ENCODE results near the gene CPLANE2. TPM values are rescaled to one million over a fixed set of nuclear protein-coding genes. Genes with fewer than 3 reads are reported as not detected.

CPLANE2 gene
- total and polyA plus RNA-seq, 2 of the 4 experiments (the other 2 are of a cell fraction) = 3.2 to 5.8 TPM

DNA sequence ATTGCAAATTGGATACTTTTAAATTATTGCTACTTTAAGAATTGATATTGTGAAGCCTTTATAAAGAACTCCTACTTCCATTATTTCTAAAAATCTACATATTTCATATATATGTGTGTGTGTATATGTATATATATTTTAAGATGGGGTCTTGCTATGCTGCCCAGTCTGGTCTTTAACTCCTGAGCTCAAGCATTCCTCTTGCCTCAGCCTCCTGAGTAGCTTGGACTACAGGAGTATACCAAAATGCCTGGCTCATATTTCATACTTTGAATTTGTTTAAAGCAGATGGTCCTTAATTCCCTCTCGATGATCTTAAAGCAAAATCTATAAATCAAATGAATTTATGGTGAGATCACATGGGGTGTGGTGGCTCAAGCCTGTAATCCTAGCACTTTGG is 25.1 kb upstream of the CPLANE2 start:
- H4K20me1 ChIP-seq (ENCODE audit: insufficient read depth, low read length) = peaks cover 12% of the 10 kb centered on the region; the same call in 1 of the 2 replicates
- ChIA-PET POLR2A (ENCODE audit: unreplicated experiment) (no interaction called here), CTCF (no interaction called here)
- H2BK5ac ChIP-seq (ENCODE audit: low read depth, low read length, poor library complexity, severe bottlenecking) = peak overlapping the region; percentile 96
- H3K4me2 ChIP-seq (ENCODE audit: low read depth, low read length) = no peak overlapping the region
- 0 out of 2 replicates have a peak, but pooled peaks cover 1% of the 10 kb centered on the region for H3K36me3 ChIP-seq (ENCODE audit: control insufficient read depth, insufficient read depth, low read length)
- no peak overlapping the region for H3K14ac ChIP-seq (replicated peaks; ENCODE audit: low read depth, low read length)
- no peaks in the 10 kb centered on the region for H3K9me3 ChIP-seq (ENCODE audit: control insufficient read depth, insufficient read depth, low read length)
- dilution Hi-C loops (cut with HindIII; ENCODE audit: low sequenced_read_pairs, unreplicated experiment) = no loop called here
- no peak overlapping the region for H2AK9ac ChIP-seq (replicated peaks; ENCODE audit: low read depth, low read length, poor library complexity)
- H3K23ac ChIP-seq (ENCODE audit: low read depth, low read length) = no peak overlapping the region
- in situ Hi-C loops (cut with MboI; ENCODE audit: low sequenced_read_pairs) = no loop called here
- no peak overlapping the region for H4K5ac ChIP-seq (ENCODE audit: low read depth, low read length)
- peak overlapping the region in 1 of 2 experiments; percentile 2; a peak in 1 of 4 replicates for H4K8ac ChIP-seq (ENCODE audit: low read depth in 2 of 2, low read length in 2 of 2)
- no CpG with 5 or more reads among the region's 1 CpG for WGBS, 2 experiments (ENCODE audit: extremely low coverage in 2 of 2, insufficient read length in 1 of 2)
- no peak overlapping the region for H3K56ac ChIP-seq (ENCODE audit: extremely low read depth, insufficient read depth, low read length)
- no peak overlapping the region for H2AFZ ChIP-seq (replicated peaks; ENCODE audit: low read length, poor library complexity)
- H3K79me1 ChIP-seq (ENCODE audit: low read depth in 1 of 2, low read length in 2 of 2) = peaks cover 42 to 68% of the 10 kb centered on the region in 2 experiments
- intact Hi-C loops (cut with micrococcal nuclease) = loop anchor here (5.0 to 10.0 kb wide), 2 partner anchors 55 to 93 kb away; partner anchors contain the start of gene FBXO42
- DNase-seq (no peak), ATAC-seq (ENCODE audit: low read depth) (no peak)
- peaks cover 19% of the 10 kb centered on the region for H3K9me1 ChIP-seq (ENCODE audit: insufficient read depth, low read length)
- H3K18ac ChIP-seq (ENCODE audit: low read depth, low read length) = no peak overlapping the region
- TF ChIP-seq, protein P1, sequence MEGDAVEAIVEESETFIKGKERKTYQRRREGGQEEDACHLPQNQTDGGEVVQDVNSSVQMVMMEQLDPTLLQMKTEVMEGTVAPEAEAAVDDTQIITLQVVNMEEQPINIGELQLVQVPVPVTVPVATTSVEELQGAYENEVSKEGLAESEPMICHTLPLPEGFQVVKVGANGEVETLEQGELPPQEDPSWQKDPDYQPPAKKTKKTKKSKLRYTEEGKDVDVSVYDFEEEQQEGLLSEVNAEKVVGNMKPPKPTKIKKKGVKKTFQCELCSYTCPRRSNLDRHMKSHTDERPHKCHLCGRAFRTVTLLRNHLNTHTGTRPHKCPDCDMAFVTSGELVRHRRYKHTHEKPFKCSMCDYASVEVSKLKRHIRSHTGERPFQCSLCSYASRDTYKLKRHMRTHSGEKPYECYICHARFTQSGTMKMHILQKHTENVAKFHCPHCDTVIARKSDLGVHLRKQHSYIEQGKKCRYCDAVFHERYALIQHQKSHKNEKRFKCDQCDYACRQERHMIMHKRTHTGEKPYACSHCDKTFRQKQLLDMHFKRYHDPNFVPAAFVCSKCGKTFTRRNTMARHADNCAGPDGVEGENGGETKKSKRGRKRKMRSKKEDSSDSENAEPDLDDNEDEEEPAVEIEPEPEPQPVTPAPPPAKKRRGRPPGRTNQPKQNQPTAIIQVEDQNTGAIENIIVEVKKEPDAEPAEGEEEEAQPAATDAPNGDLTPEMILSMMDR (conservative IDR thresholded peaks at IDR 0.05; ENCODE audit: low read depth, low read length) = no peak
- TF ChIP-seq, protein P2, sequence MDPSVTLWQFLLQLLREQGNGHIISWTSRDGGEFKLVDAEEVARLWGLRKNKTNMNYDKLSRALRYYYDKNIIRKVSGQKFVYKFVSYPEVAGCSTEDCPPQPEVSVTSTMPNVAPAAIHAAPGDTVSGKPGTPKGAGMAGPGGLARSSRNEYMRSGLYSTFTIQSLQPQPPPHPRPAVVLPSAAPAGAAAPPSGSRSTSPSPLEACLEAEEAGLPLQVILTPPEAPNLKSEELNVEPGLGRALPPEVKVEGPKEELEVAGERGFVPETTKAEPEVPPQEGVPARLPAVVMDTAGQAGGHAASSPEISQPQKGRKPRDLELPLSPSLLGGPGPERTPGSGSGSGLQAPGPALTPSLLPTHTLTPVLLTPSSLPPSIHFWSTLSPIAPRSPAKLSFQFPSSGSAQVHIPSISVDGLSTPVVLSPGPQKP (IDR thresholded peaks at IDR 0.05; ENCODE audit: borderline replicate concordance, low read depth, low read length) = no peak
- TF ChIP-seq FOS (IDR thresholded peaks at IDR 0.05; ENCODE audit: low read depth, low read length) = no peak
- no peak for TF ChIP-seq MXI1 (IDR thresholded peaks at IDR 0.05; ENCODE audit: borderline replicate concordance, low read depth, low read length)
- no peak for TF ChIP-seq RFX5 (IDR thresholded peaks at IDR 0.05; ENCODE audit: low read depth, low read length)
- TF ChIP-seq MAZ (IDR thresholded peaks at IDR 0.05; ENCODE audit: borderline replicate concordance, low read depth, low read length) = no peak
- no peak for TF ChIP-seq SMC3 (IDR thresholded peaks at IDR 0.05; ENCODE audit: low read depth, low read length)
- no peak for TF ChIP-seq CHD1 (IDR thresholded peaks at IDR 0.05; ENCODE audit: low read depth, low read length)
- TF ChIP-seq RAD21 (IDR thresholded peaks at IDR 0.05; ENCODE audit: low read length) = no peak
- no peak for TF ChIP-seq CEBPB (IDR thresholded peaks at IDR 0.05; ENCODE audit: low read depth, low read length)
- TF ChIP-seq POLR2A (IDR thresholded peaks at IDR 0.05; ENCODE audit: low read depth, low read length) = no peak
- no peak for TF ChIP-seq MAFK (IDR thresholded peaks at IDR 0.05; ENCODE audit: low read depth, low read length)
- TF ChIP-seq NFE2L2 (IDR thresholded peaks at IDR 0.05; ENCODE audit: low read depth, low read length) = no peak
- no peak for TF ChIP-seq BHLHE40 (IDR thresholded peaks at IDR 0.05; ENCODE audit: low read depth, low read length)
- TF ChIP-seq RCOR1 (IDR thresholded peaks at IDR 0.05; ENCODE audit: insufficient replicate concordance, low read length) = no peak
- TF ChIP-seq, protein P3, sequence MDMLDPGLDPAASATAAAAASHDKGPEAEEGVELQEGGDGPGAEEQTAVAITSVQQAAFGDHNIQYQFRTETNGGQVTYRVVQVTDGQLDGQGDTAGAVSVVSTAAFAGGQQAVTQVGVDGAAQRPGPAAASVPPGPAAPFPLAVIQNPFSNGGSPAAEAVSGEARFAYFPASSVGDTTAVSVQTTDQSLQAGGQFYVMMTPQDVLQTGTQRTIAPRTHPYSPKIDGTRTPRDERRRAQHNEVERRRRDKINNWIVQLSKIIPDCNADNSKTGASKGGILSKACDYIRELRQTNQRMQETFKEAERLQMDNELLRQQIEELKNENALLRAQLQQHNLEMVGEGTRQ (IDR thresholded peaks at IDR 0.05; ENCODE audit: low read depth, low read length) = no peak
- H3K4ac ChIP-seq (ENCODE audit: low read depth, low read length) = peak overlapping the region; percentile 36; the same call in 1 of the 2 replicates
- no peak overlapping the region for H2BK15ac ChIP-seq (ENCODE audit: low read depth, low read length)
- H3K27ac ChIP-seq (ENCODE audit: insufficient read depth, low read length) = no peak overlapping the region
- H4K91ac ChIP-seq (ENCODE audit: insufficient read depth, low read depth, low read length) = peak overlapping the region; percentile 66
- H2BK20ac ChIP-seq (ENCODE audit: low read depth, low read length) = 0 out of 2 replicates have a peak overlapping the region, but pooled peaks have one; percentile 42
- peaks cover 12% of the 10 kb centered on the region for H3K4me1 ChIP-seq (ENCODE audit: control insufficient read depth, insufficient read depth, low read length)
- no TSS peak for BruUV-seq (replicated peaks)
- no peaks in the 10 kb centered on the region for H3K27me3 ChIP-seq (ENCODE audit: control insufficient read depth, insufficient read depth, low read length)
- H3K4me3 ChIP-seq (ENCODE audit: insufficient read depth, low read depth, low read length) = no peak overlapping the region
- no peak overlapping the region for H2AK5ac ChIP-seq (ENCODE audit: low read depth, low read length)
- H2BK120ac ChIP-seq (ENCODE audit: low read depth, low read length) = peak overlapping the region; percentile 61
- H3K9ac ChIP-seq (ENCODE audit: low read depth, low read length) = no peak overlapping the region

All from IMR-90 (cell line).